NB4 (cell line): Measurements from ENCODE around the gene PSMB2.

Experiments
- DNase-seq: peaks from one replicate; pipeline ENCODE4 v3.0.0; 2010; ENCODE audit warnings: low read depth
- H3K4me3 ChIP-seq: one replicate; pipeline ENCODE4 v1.5.1; 2011; ENCODE audit warnings: mild to moderate bottlenecking, low read depth, low read length, moderate library complexity
- MYC ChIP-seq: IDR thresholded peaks from 2 replicates; pipeline ENCODE4 v1.6.1; 2011; ENCODE audit warnings: low read depth, low read length
- POLR2A ChIP-seq: IDR thresholded peaks from 2 replicates; pipeline ENCODE4 v1.6.1; 2011; ENCODE audit warnings: mild to moderate bottlenecking; ENCODE audit not compliant: insufficient read length; ENCODE audit errors: extremely low read depth
- TF ChIP-seq, protein P1 (sequence below): IDR thresholded peaks from one replicate; pipeline ENCODE4 v1.5.1; 2012; ENCODE audit warnings: low read depth, low read length
- TF ChIP-seq, protein P2 (sequence below): IDR thresholded peaks from 2 replicates; pipeline ENCODE4 v1.6.1; 2011; ENCODE audit warnings: low read depth, low read length

Gene PSMB2

GRCh38 chr1:35564884-35565741, 76.2 kb downstream of the PSMB2 start:
- no peak for DNase-seq
- TF ChIP-seq POLR2A (no peak), MYC (no peak)
- TF ChIP-seq, protein P1, sequence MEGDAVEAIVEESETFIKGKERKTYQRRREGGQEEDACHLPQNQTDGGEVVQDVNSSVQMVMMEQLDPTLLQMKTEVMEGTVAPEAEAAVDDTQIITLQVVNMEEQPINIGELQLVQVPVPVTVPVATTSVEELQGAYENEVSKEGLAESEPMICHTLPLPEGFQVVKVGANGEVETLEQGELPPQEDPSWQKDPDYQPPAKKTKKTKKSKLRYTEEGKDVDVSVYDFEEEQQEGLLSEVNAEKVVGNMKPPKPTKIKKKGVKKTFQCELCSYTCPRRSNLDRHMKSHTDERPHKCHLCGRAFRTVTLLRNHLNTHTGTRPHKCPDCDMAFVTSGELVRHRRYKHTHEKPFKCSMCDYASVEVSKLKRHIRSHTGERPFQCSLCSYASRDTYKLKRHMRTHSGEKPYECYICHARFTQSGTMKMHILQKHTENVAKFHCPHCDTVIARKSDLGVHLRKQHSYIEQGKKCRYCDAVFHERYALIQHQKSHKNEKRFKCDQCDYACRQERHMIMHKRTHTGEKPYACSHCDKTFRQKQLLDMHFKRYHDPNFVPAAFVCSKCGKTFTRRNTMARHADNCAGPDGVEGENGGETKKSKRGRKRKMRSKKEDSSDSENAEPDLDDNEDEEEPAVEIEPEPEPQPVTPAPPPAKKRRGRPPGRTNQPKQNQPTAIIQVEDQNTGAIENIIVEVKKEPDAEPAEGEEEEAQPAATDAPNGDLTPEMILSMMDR, result no peak
- TF ChIP-seq, protein P2, sequence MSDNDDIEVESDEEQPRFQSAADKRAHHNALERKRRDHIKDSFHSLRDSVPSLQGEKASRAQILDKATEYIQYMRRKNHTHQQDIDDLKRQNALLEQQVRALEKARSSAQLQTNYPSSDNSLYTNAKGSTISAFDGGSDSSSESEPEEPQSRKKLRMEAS, result no peak
- no peak overlapping the region for H3K4me3 ChIP-seq

GRCh38 chr1:35564037-35564883, 77.1 kb downstream of the PSMB2 start:
- TF ChIP-seq MYC (no peak), POLR2A (no peak)
- TF ChIP-seq, protein P1, result peak; percentile 73
- TF ChIP-seq, protein P2, result peak; percentile 6; the same call in 1 of the 2 replicates
- H3K4me3 ChIP-seq, result no peak overlapping the region
- peak; percentile 84 for DNase-seq

- no peak overlapping the region for H3K4me3 ChIP-seq
- DNase-seq, result no peak
- TF ChIP-seq POLR2A (no peak), MYC (no peak)
- TF ChIP-seq, protein P1, result no peak
- TF ChIP-seq, protein P2, result no peak
These were observed 78.2 kb downstream of the PSMB2 start for GRCh38 chr1:35563166-35563565.

DNA sequence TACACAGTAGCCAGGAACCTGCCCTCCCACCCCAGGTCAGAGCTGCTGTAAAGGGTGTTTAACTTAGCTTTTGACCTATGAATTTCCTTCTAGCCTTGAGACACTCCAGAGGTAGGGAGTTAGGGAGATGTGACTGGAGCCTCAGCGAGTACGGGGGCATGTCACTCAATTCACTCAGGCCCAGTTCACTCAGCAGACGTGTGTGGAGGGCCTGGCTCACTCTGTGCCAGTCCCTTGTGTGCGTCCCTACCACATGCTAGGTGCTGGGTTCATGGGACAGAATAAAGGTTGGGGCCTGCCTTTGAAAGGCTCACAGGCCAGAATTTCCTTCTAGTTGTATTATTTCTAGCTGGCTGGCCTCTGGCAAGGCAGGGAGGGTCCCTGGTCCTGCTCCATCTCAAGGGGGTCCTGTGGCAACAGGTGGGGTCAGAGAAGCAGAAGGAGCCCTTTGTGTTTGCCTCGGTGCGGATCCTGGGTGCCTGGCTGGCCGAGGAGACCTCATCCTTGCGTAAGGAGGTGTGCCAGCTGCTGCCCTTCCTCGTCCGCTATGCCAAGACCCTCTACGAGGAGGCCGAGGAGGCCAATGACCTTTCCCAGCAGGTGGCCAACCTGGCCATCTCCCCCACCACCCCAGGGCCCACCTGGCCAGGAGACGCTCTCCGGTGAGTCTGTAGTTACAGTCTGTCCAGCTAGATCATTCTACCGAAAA, 79.2 kb downstream of the PSMB2 start:
- TF ChIP-seq, protein P1, result no peak
- TF ChIP-seq, protein P2, result no peak
- no peak for TF ChIP-seq POLR2A
- no peak for TF ChIP-seq MYC
- no peak for DNase-seq
- no peak overlapping the region for H3K4me3 ChIP-seq

DNA sequence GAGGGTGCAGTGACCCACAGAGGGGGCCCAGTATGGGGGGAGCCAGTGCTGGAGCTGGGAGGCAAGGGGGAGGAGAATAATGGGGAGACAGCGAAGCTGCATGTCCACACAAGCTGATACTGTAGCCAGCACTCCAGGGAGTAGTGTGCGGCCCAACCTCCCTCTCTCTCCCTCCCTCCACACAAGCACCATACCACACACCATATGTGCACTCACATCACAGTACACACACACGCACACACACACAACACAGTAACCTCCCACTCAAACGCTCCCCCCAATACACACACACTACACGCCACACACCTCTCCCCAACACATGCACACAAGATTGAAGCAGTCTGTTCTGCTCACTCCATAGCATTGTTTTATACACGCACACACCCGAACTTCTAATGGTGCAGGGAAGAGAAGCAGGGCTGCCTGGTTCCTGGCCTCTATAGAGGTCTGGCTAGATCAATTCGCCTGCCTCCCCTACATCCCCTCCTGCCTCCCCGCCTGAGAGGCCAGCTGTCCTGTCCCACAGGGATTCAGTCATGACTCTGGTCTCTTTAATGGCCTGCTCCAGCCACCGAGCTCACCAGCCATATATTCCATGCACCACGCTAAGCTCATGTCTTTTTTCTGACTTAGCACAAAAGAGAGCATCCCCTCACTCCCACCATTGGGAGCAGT, 79.9 kb downstream of the PSMB2 start:
- TF ChIP-seq, protein P2, result no peak
- no peak overlapping the region for H3K4me3 ChIP-seq

More for the DNA sequence above, 79.9 kb downstream of the PSMB2 start:
- DNase-seq, result no peak
